H9 (cell line): ENCODE measurements around the gene TMCC1. TPM values are rescaled to one million over a fixed set of nuclear protein-coding genes. Genes with fewer than 3 reads are reported as not detected.

Experiments used
- DNase-seq: peaks from one replicate; pipeline ENCODE4 v3.0.0-alpha.2; 2017
- H2AFZ ChIP-seq: one replicate; pipeline ENCODE4 v1.6.1; 2013; ENCODE audit warnings: mild to moderate bottlenecking, low read length, control low read depth, moderate library complexity
- H2AK5ac ChIP-seq: 2 replicates; pipeline ENCODE4 v1.6.1; 2013; ENCODE audit warnings: low read length, control low read depth, mixed read lengths; ENCODE audit not compliant: insufficient read length
- H2BK120ac ChIP-seq: one replicate; pipeline ENCODE4 v1.6.1; 2013; ENCODE audit warnings: low read depth, mild to moderate bottlenecking, low read length, control low read depth, inconsistent platforms; ENCODE audit not compliant: poor library complexity, severe bottlenecking
- H2BK12ac ChIP-seq: 2 replicates; pipeline ENCODE4 v1.6.1; 2013; ENCODE audit warnings: low read length, control low read depth, mixed read lengths, low read depth; ENCODE audit not compliant: insufficient read length
- H2BK15ac ChIP-seq: 2 replicates; pipeline ENCODE4 v1.6.1; 2013; ENCODE audit warnings: low read depth, low read length, control low read depth
- H2BK20ac ChIP-seq: one replicate; pipeline ENCODE4 v1.6.1; 2013; ENCODE audit warnings: low read depth, mild to moderate bottlenecking, low read length, control low read depth, inconsistent platforms; ENCODE audit not compliant: poor library complexity, severe bottlenecking
- H2BK5ac ChIP-seq: 2 replicates; pipeline ENCODE4 v1.6.1; 2013; ENCODE audit warnings: low read length, control low read depth, mixed read lengths; ENCODE audit not compliant: insufficient read length
- H3K14ac ChIP-seq: 2 replicates; pipeline ENCODE4 v1.6.1; 2013; ENCODE audit warnings: low read length, control low read depth; ENCODE audit not compliant: insufficient read depth
- H3K18ac ChIP-seq: 2 replicates; pipeline ENCODE4 v1.6.1; 2013; ENCODE audit warnings: low read depth, mild to moderate bottlenecking, mixed read lengths, low read length, control low read depth; ENCODE audit not compliant: insufficient read length
- H3K23ac ChIP-seq: 2 replicates; pipeline ENCODE4 v1.6.1; 2013; ENCODE audit warnings: low read length, control low read depth, mixed read lengths, low read depth; ENCODE audit not compliant: insufficient read length
- H3K23me2 ChIP-seq: 2 replicates; pipeline ENCODE4 v1.6.1; 2013; ENCODE audit warnings: low read depth, mild to moderate bottlenecking, mixed read lengths, low read length, control low read depth; ENCODE audit not compliant: insufficient read length, poor library complexity, severe bottlenecking
- H3K27ac ChIP-seq: 2 replicates; pipeline ENCODE4 v1.5.1; 2013; ENCODE audit warnings: low read length, control low read depth, mixed read lengths, low read depth; ENCODE audit not compliant: insufficient read length
- H3K27me3 ChIP-seq: 2 replicates; pipeline ENCODE4 v1.6.1; 2013; ENCODE audit warnings: low read length, control low read depth, inconsistent platforms; ENCODE audit not compliant: insufficient read depth
- H3K4ac ChIP-seq: 2 replicates; pipeline ENCODE4 v1.6.1; 2013; ENCODE audit warnings: low read depth, mild to moderate bottlenecking, control low read depth, inconsistent platforms, low read length, moderate library complexity
- H3K4me1 ChIP-seq: 2 replicates; pipeline ENCODE4 v1.6.1; 2013; ENCODE audit warnings: low read length, control low read depth, inconsistent platforms; ENCODE audit not compliant: insufficient read depth
- H3K4me2 ChIP-seq: 2 replicates; pipeline ENCODE4 v1.6.1; 2013; ENCODE audit warnings: low read length, control low read depth, mixed read lengths; ENCODE audit not compliant: insufficient read length, insufficient read depth
- H3K56ac ChIP-seq: 2 replicates; pipeline ENCODE4 v1.6.1; 2013; ENCODE audit warnings: low read depth, mild to moderate bottlenecking, mixed read lengths, low read length, control low read depth; ENCODE audit not compliant: insufficient read length
- H3K79me1 ChIP-seq: 2 replicates; pipeline ENCODE4 v1.6.1; 2013; ENCODE audit warnings: low read depth, mild to moderate bottlenecking, moderate library complexity, low read length, control low read depth, inconsistent platforms; ENCODE audit not compliant: insufficient read depth, poor library complexity, severe bottlenecking
- H3K79me2 ChIP-seq: 2 replicates; pipeline ENCODE4 v1.6.1; 2013; ENCODE audit warnings: low read length, control low read depth, inconsistent platforms; ENCODE audit not compliant: insufficient read depth
- H3K9ac ChIP-seq: 2 replicates; pipeline ENCODE4 v1.6.1; 2013; ENCODE audit warnings: low read length, control low read depth, mixed read lengths; ENCODE audit not compliant: insufficient read length; ENCODE audit errors: extremely low read depth
- H3K9me3 ChIP-seq: one replicate; pipeline ENCODE4 v1.6.1; 2013; ENCODE audit warnings: low read depth, low read length, inconsistent platforms; ENCODE audit not compliant: control insufficient read depth
- H3T11ph ChIP-seq: one replicate; pipeline ENCODE4 v1.6.1; 2013; ENCODE audit warnings: mild to moderate bottlenecking, low read length, control low read depth, inconsistent platforms
- H4K20me1 ChIP-seq: one replicate; pipeline ENCODE4 v1.6.1; 2013; ENCODE audit not compliant: control insufficient read depth, insufficient read length, insufficient read depth
- H4K5ac ChIP-seq: 2 replicates; pipeline ENCODE4 v1.6.1; 2013; ENCODE audit warnings: low read depth, mild to moderate bottlenecking, mixed read lengths, low read length, control low read depth; ENCODE audit not compliant: insufficient read length
- H4K8ac ChIP-seq: replicated peaks from 2 replicates; pipeline ENCODE4 v1.6.1; 2013; ENCODE audit warnings: low read length, control low read depth, mixed read lengths, low read depth; ENCODE audit not compliant: insufficient read length
- H4K91ac ChIP-seq: 2 replicates; pipeline ENCODE4 v1.6.1; 2013; ENCODE audit warnings: low read depth, mild to moderate bottlenecking, moderate library complexity, mixed read lengths, low read length, control low read depth; ENCODE audit not compliant: insufficient read length
- H3K27ac Mint-ChIP-seq, 3 experiments: 2 replicates in 2 of 3; 3 replicates in 1 of 3; pipeline ENCODE4 v1.8.0; 2020 to 2021; ENCODE audit warnings: mixed read lengths in 3 of 3, mild to moderate bottlenecking in 1 of 3, moderate library complexity in 1 of 3
- H3K27me3 Mint-ChIP-seq: 2 replicates; pipeline ENCODE4 v1.8.0; 2021; ENCODE audit warnings: low read depth, mild to moderate bottlenecking, moderate library complexity, mixed read lengths
- H3K36me3 Mint-ChIP-seq, 3 experiments: 2 replicates in 2 of 3; 3 replicates in 1 of 3; pipeline ENCODE4 v1.8.0; 2020 to 2021; ENCODE audit warnings: low read depth in 3 of 3, mixed read lengths in 3 of 3; ENCODE audit not compliant: insufficient read depth in 1 of 3
- H3K4me1 Mint-ChIP-seq, 2 experiments: 2 replicates each; pipeline ENCODE4 v1.8.0; 2020; ENCODE audit warnings: mixed read lengths in 2 of 2
- H3K4me3 Mint-ChIP-seq, 2 experiments: 2 replicates in 1 of 2; 3 replicates in 1 of 2; pipeline ENCODE4 v1.8.0; 2020 to 2021; ENCODE audit warnings: mild to moderate bottlenecking in 2 of 2, mixed read lengths in 2 of 2, moderate library complexity in 1 of 2
- H3K9me3 Mint-ChIP-seq, 2 experiments: 2 replicates in 1 of 2; 3 replicates in 1 of 2; pipeline ENCODE4 v1.8.0; 2020; ENCODE audit warnings: mild to moderate bottlenecking in 2 of 2, mixed read lengths in 2 of 2, moderate library complexity in 1 of 2
- CTCF ChIP-seq: fragments of 200-600 bp; sonication (generic); conservative IDR thresholded peaks from 3 replicates; pipeline ENCODE4 v1.8.0; 2021; ENCODE audit warnings: antibody characterized with exemption, mild to moderate bottlenecking
- WGBS: extraction: QIAGEN DNeasy Blood & Tissue Kit; methylation state at CpG from one replicate; pipeline ENCODE4 v1.1.7; 2013; ENCODE audit warnings: missing lambda C conversion rate, low lambda C conversion rate, mixed read lengths; ENCODE audit not compliant: insufficient read length; ENCODE audit errors: extremely low coverage; 5-methylcytosine and 5-hydroxymethylcytosine counted together
- total RNA-seq: library from RNA; stranded (reverse); gene quantifications from 2 replicates; pipeline ENCODE4 v1.2.1, GENCODE V29; 2021

Gene TMCC1
- total RNA-seq, 1 experiment from 2014 or later, result 24.4 TPM

GRCh38 chr3:129868912-129869311 lies 24.6 kb downstream of the TMCC1 start:
- DNase-seq, result no peak
- H2BK15ac ChIP-seq, result no peak overlapping the region
- H3K14ac ChIP-seq, result no peak overlapping the region
- H3K79me1 ChIP-seq, result no peaks in the 10 kb centered on the region
- no peak overlapping the region for H2AFZ ChIP-seq
- no peak overlapping the region for H2BK12ac ChIP-seq
- no peak overlapping the region for H4K5ac ChIP-seq
- H3K9me3 ChIP-seq, result no peaks in the 10 kb centered on the region
- H3K23me2 ChIP-seq, result no peaks in the 10 kb centered on the region
- no peak overlapping the region for H3T11ph ChIP-seq
- H3K56ac ChIP-seq, result no peak overlapping the region
- H3K9me3 Mint-ChIP-seq, result no peaks in the 10 kb centered on the region
- WGBS, result no CpG with 5 or more reads among the region's 2 CpGs
- no peak overlapping the region for H3K4ac ChIP-seq
- no peaks in the 10 kb centered on the region for H3K27me3 ChIP-seq
- no peak overlapping the region for H2AK5ac ChIP-seq
- H3K4me1 ChIP-seq, result peaks cover 2% of the 10 kb centered on the region; the same call in 1 of the 2 replicates
- H2BK120ac ChIP-seq, result no peak overlapping the region
- no peak overlapping the region; a peak in 1 of 7 replicates for H3K27ac Mint-ChIP-seq
- no peaks in the 10 kb centered on the region for H4K20me1 ChIP-seq
- H3K4me2 ChIP-seq, result no peak overlapping the region
- peaks cover 0 to 26% (median 18%) of the 10 kb centered on the region in 3 experiments; a peak in 4 of 7 replicates for H3K36me3 Mint-ChIP-seq
- no peak overlapping the region for H2BK20ac ChIP-seq
- no peak overlapping the region for H3K4me3 Mint-ChIP-seq
- peaks cover 21% of the 10 kb centered on the region in 2 experiments for H3K4me1 Mint-ChIP-seq
- H2BK5ac ChIP-seq, result no peak overlapping the region
- TF ChIP-seq CTCF, result no peak
- no peak overlapping the region for H4K8ac ChIP-seq
- no peak overlapping the region for H3K23ac ChIP-seq
- no peak overlapping the region for H3K27ac ChIP-seq
- H3K79me2 ChIP-seq, result no peaks in the 10 kb centered on the region
- H3K27me3 Mint-ChIP-seq, result no peaks in the 10 kb centered on the region
- H3K9ac ChIP-seq, result no peak overlapping the region
- no peak overlapping the region for H4K91ac ChIP-seq
- H3K18ac ChIP-seq, result no peak overlapping the region
